ENCODE results near the gene NXF2.
"Not testable (repeated sequence)": the region's sequence is repeated elsewhere in the genome, so short reads cannot be mapped to it uniquely, and the experiment has no call there.

The NXF2 gene

GRCh38 chrX:102246893-102247292, at the start of gene NXF2:
Gene NXF2 (plus strand): TSS chrX:102247167. CDS start chrX:102307079, 59,912 bp downstream.
- not testable (repeated sequence) for DNase-seq (ENCODE audit: low read depth in 2 of 3, low spot score in 1 of 3)

- not testable (repeated sequence) for DNase-seq (ENCODE audit: low read depth in 2 of 3, low spot score in 1 of 3)
Observed at GRCh38 chrX:102207940-102208339, 39.0 kb upstream of the NXF2 start.

- not testable (repeated sequence) for DNase-seq (ENCODE audit: low read depth in 2 of 3, low spot score in 1 of 3)
Observed at GRCh38 chrX:102214986-102215385, 32.0 kb upstream of the NXF2 start, which contains the start of gene TCP11X1. Gene TCP11X1 (plus strand): TSS chrX:102215301.

- not testable (repeated sequence) for DNase-seq (ENCODE audit: low read depth in 2 of 3, low spot score in 1 of 3)
Observed at GRCh38 chrX:102216497-102216896, 30.5 kb upstream of the NXF2 start.

GRCh38 chrX:102235678-102236077, 11.3 kb upstream of the NXF2 start:
- not testable (repeated sequence) for DNase-seq (ENCODE audit: low read depth in 2 of 3, low spot score in 1 of 3)

- DNase-seq (ENCODE audit: low read depth in 2 of 3, low spot score in 1 of 3) = not testable (repeated sequence)
Observed at GRCh38 chrX:102240265-102240664, 6.7 kb upstream of the NXF2 start.

GRCh38 chrX:102272231-102272630, 25.3 kb downstream of the NXF2 start:
- DNase-seq (ENCODE audit: low read depth in 2 of 3, low spot score in 1 of 3) = not testable (repeated sequence)

GRCh38 chrX:102338162-102338561, 91.2 kb downstream of the NXF2 start:
- no peak for DNase-seq (ENCODE audit: low read depth in 2 of 3, low spot score in 1 of 3)

GRCh38 chrX:102339312-102340298, 92.6 kb downstream of the NXF2 start:
- DNase-seq (ENCODE audit: low read depth in 2 of 3, low spot score in 1 of 3) = no peak

GRCh38 chrX:102341867-102342266, 94.9 kb downstream of the NXF2 start:
- DNase-seq (ENCODE audit: low read depth in 2 of 3, low spot score in 1 of 3) = no peak

GRCh38 chrX:102345916-102346315, 98.9 kb downstream of the NXF2 start:
- peak; percentile 23 to 82 (median 39) for DNase-seq (ENCODE audit: low read depth in 2 of 3, low spot score in 1 of 3)

Measured in stimulated activated CD4-positive, alpha-beta T cell treated with anti-CD3 and anti-CD28 coated beads, Interleukin-12 subunit alpha, Interleukin-12 subunit beta, amount 100 ng/mL, for 48 hours (primary cell).